Measurements from ENCODE around the gene COL18A1. TPM values are rescaled to one million over a fixed set of nuclear protein-coding genes. Genes with fewer than 3 reads are reported as not detected.

Gene COL18A1
- total RNA-seq, 1 donor from 2014 or later, result 515 TPM

GRCh38 chr21:45431781-45432572 is 27.0 kb downstream of the COL18A1 start:
- no peak for TF ChIP-seq CTCF (IDR thresholded peaks at IDR 0.05)
- Mint-ChIP-seq H3K4me3 (ENCODE audit: unreplicated experiment) (no peak overlapping the region), H3K27ac (ENCODE audit: unreplicated experiment) (peak overlapping the region; percentile 47), H3K27me3 (ENCODE audit: unreplicated experiment) (no peaks in the 10 kb centered on the region), H3K9me3 (ENCODE audit: unreplicated experiment) (no peaks in the 10 kb centered on the region), H3K36me3 (ENCODE audit: unreplicated experiment) (peaks cover 2% of the 10 kb centered on the region), H3K4me1 (ENCODE audit: unreplicated experiment) (peaks cover 76% of the 10 kb centered on the region)
- DNase-seq (ENCODE audit: extremely low spot score, unreplicated experiment), result no peak

- no peaks in the 10 kb centered on the region for H3K27me3 Mint-ChIP-seq (ENCODE audit: unreplicated experiment)
These were observed 27.8 kb downstream of the COL18A1 start for GRCh38 chr21:45432575-45433255.

GRCh38 chr21:45433301-45433700 is 28.3 kb downstream of the COL18A1 start:
- no peak for DNase-seq (ENCODE audit: extremely low spot score, unreplicated experiment)
- Mint-ChIP-seq H3K27ac (ENCODE audit: unreplicated experiment) (peak overlapping the region; percentile 69), H3K36me3 (ENCODE audit: unreplicated experiment) (peaks cover 2% of the 10 kb centered on the region), H3K4me1 (ENCODE audit: unreplicated experiment) (peaks cover 65% of the 10 kb centered on the region), H3K4me3 (ENCODE audit: unreplicated experiment) (no peak overlapping the region), H3K9me3 (ENCODE audit: unreplicated experiment) (no peaks in the 10 kb centered on the region), H3K27me3 (ENCODE audit: unreplicated experiment) (no peaks in the 10 kb centered on the region)
- no peak for TF ChIP-seq CTCF (IDR thresholded peaks at IDR 0.05)

More at GRCh38 chr21:45432575-45433255, 27.8 kb downstream of the COL18A1 start:
- H3K36me3 Mint-ChIP-seq (ENCODE audit: unreplicated experiment), result peaks cover 2% of the 10 kb centered on the region
- H3K4me1 Mint-ChIP-seq (ENCODE audit: unreplicated experiment), result peaks cover 69% of the 10 kb centered on the region
- no peak for DNase-seq (ENCODE audit: extremely low spot score, unreplicated experiment)
- H3K4me3 Mint-ChIP-seq (ENCODE audit: unreplicated experiment), result no peak overlapping the region
- no peaks in the 10 kb centered on the region for H3K9me3 Mint-ChIP-seq (ENCODE audit: unreplicated experiment)
- TF ChIP-seq CTCF (IDR thresholded peaks at IDR 0.05), result no peak
- H3K27ac Mint-ChIP-seq (ENCODE audit: unreplicated experiment), result peak overlapping the region; percentile 69

- Mint-ChIP-seq H3K27me3 (ENCODE audit: unreplicated experiment) (no peaks in the 10 kb centered on the region), H3K9me3 (ENCODE audit: unreplicated experiment) (no peaks in the 10 kb centered on the region), H3K27ac (ENCODE audit: unreplicated experiment) (peak overlapping the region; percentile 69), H3K4me3 (ENCODE audit: unreplicated experiment) (no peak overlapping the region), H3K36me3 (ENCODE audit: unreplicated experiment) (peaks cover 2% of the 10 kb centered on the region), H3K4me1 (ENCODE audit: unreplicated experiment) (peaks cover 65% of the 10 kb centered on the region)
- no peak for DNase-seq (ENCODE audit: extremely low spot score, unreplicated experiment)
- no peak for TF ChIP-seq CTCF (IDR thresholded peaks at IDR 0.05)
These were observed 29.1 kb downstream of the COL18A1 start for GRCh38 chr21:45433911-45434644.

All from osteocyte (in vitro differentiated cells).